GM13977 (cell line): ENCODE measurements around the gene TMEM184B.
"Not testable (repeated sequence)": the region's sequence is repeated elsewhere in the genome, so short reads cannot be mapped to it uniquely, and the experiment has no call there.

Experiments
- DNase-seq: peaks from one replicate; pipeline ENCODE4 v3.0.0; 2012; ENCODE audit warnings: low spot score
- CTCF ChIP-seq: IDR thresholded peaks from 2 replicates; pipeline ENCODE4 v1.5.1; 2012; ENCODE audit warnings: mild to moderate bottlenecking, control low read depth; ENCODE audit not compliant: insufficient read depth; ENCODE audit errors: extremely low read depth, missing control alignments
- in situ Hi-C: fragments of 300-500 bp; cut with MboI; formaldehyde crosslinking; loops from one replicate; pipeline ENCODE4 v1.12.0; 2022; ENCODE audit warnings: low sequenced_read_pairs, low pct_unique_long_range_greater_than_20kb, mixed read lengths, inconsistent platforms; ENCODE audit not compliant: unreplicated experiment

The TMEM184B gene

DNA sequence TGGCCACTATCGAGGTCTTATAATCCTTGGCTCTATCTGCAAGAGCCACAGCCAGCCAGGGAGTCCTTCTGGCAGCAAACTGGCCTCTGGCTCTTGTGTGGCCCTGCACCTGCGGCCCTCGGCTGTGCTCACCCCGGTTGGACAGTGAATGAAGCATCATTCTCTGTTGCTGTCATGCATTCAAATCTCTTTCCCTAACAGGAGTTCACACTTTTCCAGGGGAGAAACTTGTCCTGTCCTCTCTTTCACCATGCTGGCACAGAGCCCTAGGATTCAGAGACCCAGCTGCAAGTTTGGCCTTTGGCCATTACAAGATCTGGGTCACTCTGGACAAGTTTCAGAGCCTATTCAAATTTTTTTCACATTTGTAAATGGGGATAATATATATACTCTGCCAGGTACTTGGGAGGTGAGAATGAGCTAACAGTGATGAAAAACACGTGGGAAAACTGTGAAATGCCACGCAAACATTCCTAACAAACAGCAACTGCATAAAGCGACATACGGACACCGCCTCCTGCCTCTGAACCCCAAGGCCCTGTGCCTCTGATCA lies 34.2 kb downstream of the TMEM184B start:
- in situ Hi-C loops = no loop called here
- TF ChIP-seq CTCF = no peak
- no peak for DNase-seq

GRCh38 chr22:38236786-38237185 lies 36.0 kb downstream of the TMEM184B start:
- in situ Hi-C loops = no loop called here
- DNase-seq = no peak
- no peak for TF ChIP-seq CTCF

GRCh38 chr22:38235240-38235850 lies 37.5 kb downstream of the TMEM184B start:
- no peak for TF ChIP-seq CTCF
- DNase-seq = no peak
- in situ Hi-C loops = no loop called here

GRCh38 chr22:38233856-38234255 lies 39.0 kb downstream of the TMEM184B start:
- DNase-seq, in situ Hi-C loops: not testable (repeated sequence)

GRCh38 chr22:38233427-38233826 lies 39.4 kb downstream of the TMEM184B start:
- in situ Hi-C loops = no loop called here
- DNase-seq = no peak
- TF ChIP-seq CTCF = no peak

- TF ChIP-seq CTCF = no peak
- in situ Hi-C loops = no loop called here
- no peak for DNase-seq
Measured at GRCh38 chr22:38232196-38232595, 40.6 kb downstream of the TMEM184B start.

DNA sequence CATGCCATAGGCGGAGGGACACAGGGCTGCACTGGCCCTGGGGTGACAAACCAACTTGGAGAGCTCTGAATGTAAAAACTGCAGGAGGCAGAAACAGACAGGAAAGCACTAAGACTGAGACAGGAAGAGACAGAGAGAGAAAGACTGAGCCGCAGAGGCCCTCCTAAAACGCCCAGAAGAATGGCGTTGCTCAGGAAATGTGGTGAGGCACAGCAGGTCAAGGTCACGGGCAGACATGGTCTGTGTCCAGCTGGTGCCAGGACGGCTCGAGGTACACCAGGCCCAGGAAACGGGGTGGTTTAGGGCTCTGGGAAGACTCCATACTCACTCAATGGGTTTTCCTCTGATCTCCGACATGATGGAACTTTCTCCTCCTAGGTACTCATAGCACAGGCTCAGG lies 41.9 kb downstream of the TMEM184B start:
- no peak for TF ChIP-seq CTCF
- in situ Hi-C loops = no loop called here
- no peak for DNase-seq
